ENCODE results near the gene EFNA2.

EFNA2 gene

GRCh38 chr19:1272423-1273262 lies 13.0 kb upstream of the EFNA2 start:
- DNase-seq (ENCODE audit: low read depth in 2 of 2), result no peak

- DNase-seq (ENCODE audit: low read depth in 2 of 2), result no peak
Observed at GRCh38 chr19:1273263-1274041, 12.2 kb upstream of the EFNA2 start.

- no peak for DNase-seq (ENCODE audit: low read depth in 2 of 2)
Observed at GRCh38 chr19:1274081-1274851, 11.4 kb upstream of the EFNA2 start.

GRCh38 chr19:1274852-1275259 lies 10.8 kb upstream of the EFNA2 start:
- DNase-seq (ENCODE audit: low read depth in 2 of 2), result no peak

- peak; percentile 94 to 96 for DNase-seq (ENCODE audit: low read depth in 2 of 2)
Observed at GRCh38 chr19:1275260-1275975, 10.3 kb upstream of the EFNA2 start, which contains the start of gene FAM174C. TSS of gene FAM174C (plus strand) at chr19:1275530. CDS start at chr19:1275550, 20 bp downstream.

- DNase-seq (ENCODE audit: low read depth in 2 of 2), result no peak
Observed at GRCh38 chr19:1275976-1276627, 9.6 kb upstream of the EFNA2 start.

- no peak for DNase-seq (ENCODE audit: low read depth in 2 of 2)
Observed at GRCh38 chr19:1276628-1277022, 9.0 kb upstream of the EFNA2 start.

GRCh38 chr19:1277061-1277460 lies 8.6 kb upstream of the EFNA2 start:
- DNase-seq (ENCODE audit: low read depth in 2 of 2), result no peak

GRCh38 chr19:1278074-1278473 lies 7.6 kb upstream of the EFNA2 start:
- no peak for DNase-seq (ENCODE audit: low read depth in 2 of 2)

- DNase-seq (ENCODE audit: low read depth in 2 of 2), result no peak
Observed at GRCh38 chr19:1278713-1279660, 6.7 kb upstream of the EFNA2 start.

- DNase-seq (ENCODE audit: low read depth in 2 of 2), result no peak
Observed at GRCh38 chr19:1279782-1280341, 5.8 kb upstream of the EFNA2 start.

- no peak for DNase-seq (ENCODE audit: low read depth in 2 of 2)
Observed at GRCh38 chr19:1280636-1281568, 4.8 kb upstream of the EFNA2 start.

- no peak for DNase-seq (ENCODE audit: low read depth in 2 of 2)
Observed at GRCh38 chr19:1281569-1282287, 3.9 kb upstream of the EFNA2 start.

- no peak for DNase-seq (ENCODE audit: low read depth in 2 of 2)
Observed at GRCh38 chr19:1282588-1283206, 3.0 kb upstream of the EFNA2 start.

GRCh38 chr19:1283207-1283916 lies 2.3 kb upstream of the EFNA2 start:
- no peak for DNase-seq (ENCODE audit: low read depth in 2 of 2)

GRCh38 chr19:1283917-1284292 lies 1.8 kb upstream of the EFNA2 start:
- DNase-seq (ENCODE audit: low read depth in 2 of 2), result no peak
